Measurements from ENCODE around the gene LARP6. TPM values are rescaled to one million over a fixed set of nuclear protein-coding genes. Genes with fewer than 3 reads are reported as not detected.

Gene LARP6
- total and polyA plus RNA-seq, 4 donors = 0.89 to 2.9 (median 1.5) TPM

- H3K27me3 ChIP-seq (ENCODE audit: control insufficient read depth in 4 of 4, insufficient read depth in 4 of 4, low read length in 3 of 4) = no peaks in the 10 kb centered on the region
- H3K9ac ChIP-seq (ENCODE audit: low read depth in 1 of 2, low read length in 2 of 2) = no peak overlapping the region
- no peaks in the 10 kb centered on the region for H3K36me3 ChIP-seq (ENCODE audit: control insufficient read depth in 4 of 4, insufficient read depth in 3 of 4, low read depth in 1 of 4, low read length in 3 of 4)
- H3K9me3 ChIP-seq (ENCODE audit: control insufficient read depth in 4 of 4, low read length in 3 of 4) = no peaks in the 10 kb centered on the region
- no peak overlapping the region for H3K27ac ChIP-seq (ENCODE audit: low read depth in 1 of 2, low read length in 2 of 2)
- TF ChIP-seq RAD21 (IDR thresholded peaks at IDR 0.05) = no peak
- no peak for TF ChIP-seq FOXA1 (IDR thresholded peaks at IDR 0.05)
- TF ChIP-seq ATF3 (IDR thresholded peaks at IDR 0.05) = no peak
- TF ChIP-seq JUND (IDR thresholded peaks at IDR 0.05) = no peak
- TF ChIP-seq YY1 (IDR thresholded peaks at IDR 0.05) = no peak
- TF ChIP-seq MAX (IDR thresholded peaks at IDR 0.05) = no peak
- no peak for TF ChIP-seq CTCF (IDR thresholded peaks at IDR 0.05; ENCODE audit: low read depth, low read length, missing input control)
- no peak for TF ChIP-seq ZBTB33 (IDR thresholded peaks at IDR 0.05)
- TF ChIP-seq REST (IDR thresholded peaks at IDR 0.05) = no peak
- no peak for TF ChIP-seq HNF4A (conservative IDR thresholded peaks at IDR 0.05)
- no peak overlapping the region for H3K4me3 ChIP-seq (ENCODE audit: low read depth in 1 of 3, low read length in 3 of 3)
- DNase-seq (ENCODE audit: low spot score) = no peak
- H3K4me1 ChIP-seq (ENCODE audit: control insufficient read depth in 4 of 4, insufficient read depth in 4 of 4, low read length in 3 of 4) = peaks cover 0 to 25% (median 18%) of the 10 kb centered on the region in 4 donors
- WGBS = 97% methylated on average over 20 of the region's 20 CpGs
Observed at GRCh38 chr15:70832176-70832575, 21.8 kb downstream of the LARP6 start.

- no peak for DNase-seq (ENCODE audit: low spot score)
- Histone ChIP-seq H3K4me3 (ENCODE audit: low read depth in 1 of 3, low read length in 3 of 3) (no peak overlapping the region), H3K4me1 (ENCODE audit: control insufficient read depth in 4 of 4, insufficient read depth in 4 of 4, low read length in 3 of 4) (peaks cover 5 to 29% (median 18%) of the 10 kb centered on the region in 4 donors), H3K27me3 (ENCODE audit: control insufficient read depth in 4 of 4, insufficient read depth in 4 of 4, low read length in 3 of 4) (no peaks in the 10 kb centered on the region), H3K9me3 (ENCODE audit: control insufficient read depth in 4 of 4, low read length in 3 of 4) (no peaks in the 10 kb centered on the region), H3K36me3 (ENCODE audit: control insufficient read depth in 4 of 4, insufficient read depth in 3 of 4, low read depth in 1 of 4, low read length in 3 of 4) (no peaks in the 10 kb centered on the region), H3K9ac (ENCODE audit: low read depth in 1 of 2, low read length in 2 of 2) (no peak overlapping the region), H3K27ac (ENCODE audit: low read depth in 1 of 2, low read length in 2 of 2) (peak overlapping the region in 1 of 2 donors; percentile 36)
- TF ChIP-seq EGR1 (IDR thresholded peaks at IDR 0.05; ENCODE audit: low read depth in 2 of 2) = no peak
- WGBS = 82% methylated on average over 6 of the region's 6 CpGs
Observed at GRCh38 chr15:70831094-70831911, 22.7 kb downstream of the LARP6 start.
